Activated B cell treated with CpG ODN at 0.5 μM for 24 hours (primary cell): Measurements from ENCODE around the gene UGT8. TPM values are rescaled to one million over a fixed set of nuclear protein-coding genes. Genes with fewer than 3 reads are reported as not detected.
"Not testable (repeated sequence)": the region's sequence is repeated elsewhere in the genome, so short reads cannot be mapped to it uniquely, and the experiment has no call there.

Source experiments
- ATAC-seq: fragments of 200-7000 bp; cut with Tn5 transposase; one replicate; pipeline ENCODE4 v1.10.0; 2021; ENCODE audit warnings: low read depth, mild to moderate bottlenecking, moderate library complexity
- CTCF ChIA-PET: fragments of 350-600 bp; sonication (Branson Sonifier 250); formaldehyde crosslinking; loops from one replicate; lab custom pipeline; 2021; ENCODE audit warnings: antibody characterized with exemption; lab: Charles Lee
- POLR2A ChIA-PET: fragments of 350-600 bp; sonication (Branson Sonifier 250); formaldehyde crosslinking; loops from one replicate; lab custom pipeline; 2021; ENCODE audit warnings: antibody characterized with exemption; lab: Charles Lee
- DNase-seq: peaks from one replicate; pipeline ENCODE4 v3.0.0; 2022
- H3K27ac Mint-ChIP-seq: one replicate; pipeline ENCODE4 v1.8.0; 2020; ENCODE audit warnings: mixed read lengths
- H3K27me3 Mint-ChIP-seq: one replicate; pipeline ENCODE4 v1.8.0; 2021; ENCODE audit warnings: mixed read lengths
- H3K36me3 Mint-ChIP-seq: one replicate; pipeline ENCODE4 v1.8.0; 2021; ENCODE audit warnings: low read depth, mixed read lengths
- H3K4me1 Mint-ChIP-seq: one replicate; pipeline ENCODE4 v1.8.0; 2021; ENCODE audit warnings: mixed read lengths
- H3K4me3 Mint-ChIP-seq: one replicate; pipeline ENCODE4 v1.8.0; 2020; ENCODE audit warnings: mild to moderate bottlenecking, mixed read lengths
- H3K9me3 Mint-ChIP-seq: one replicate; pipeline ENCODE4 v1.8.0; 2020; ENCODE audit warnings: mixed read lengths
- intact Hi-C: fragments of 100-400 bp; cut with micrococcal nuclease; formaldehyde crosslinking; loops from one replicate; pipeline ENCODE4 v1.15.1; 2024
- total RNA-seq: library from RNA; stranded (reverse); gene quantifications from 2 replicates; pipeline ENCODE4 v1.2.3, GENCODE V29; 2022
- TF ChIP-seq, protein P1 (sequence below): fragments of 200-600 bp; IDR thresholded peaks from one replicate; pipeline ENCODE4 v1.8.0; 2022; ENCODE audit warnings: antibody characterized with exemption, mild to moderate bottlenecking

UGT8 gene
- total RNA-seq, 1 donor from 2014 or later, result 20.0 TPM

GRCh38 chr4:114668577-114668976, 70.0 kb downstream of the UGT8 start:
- Mint-ChIP-seq H3K27ac (no peak overlapping the region), H3K36me3 (peaks cover 62% of the 10 kb centered on the region), H3K4me3 (no peak overlapping the region), H3K27me3 (no peaks in the 10 kb centered on the region), H3K4me1 (peaks cover 24% of the 10 kb centered on the region), H3K9me3 (no peaks in the 10 kb centered on the region)
- TF ChIP-seq, protein P1, sequence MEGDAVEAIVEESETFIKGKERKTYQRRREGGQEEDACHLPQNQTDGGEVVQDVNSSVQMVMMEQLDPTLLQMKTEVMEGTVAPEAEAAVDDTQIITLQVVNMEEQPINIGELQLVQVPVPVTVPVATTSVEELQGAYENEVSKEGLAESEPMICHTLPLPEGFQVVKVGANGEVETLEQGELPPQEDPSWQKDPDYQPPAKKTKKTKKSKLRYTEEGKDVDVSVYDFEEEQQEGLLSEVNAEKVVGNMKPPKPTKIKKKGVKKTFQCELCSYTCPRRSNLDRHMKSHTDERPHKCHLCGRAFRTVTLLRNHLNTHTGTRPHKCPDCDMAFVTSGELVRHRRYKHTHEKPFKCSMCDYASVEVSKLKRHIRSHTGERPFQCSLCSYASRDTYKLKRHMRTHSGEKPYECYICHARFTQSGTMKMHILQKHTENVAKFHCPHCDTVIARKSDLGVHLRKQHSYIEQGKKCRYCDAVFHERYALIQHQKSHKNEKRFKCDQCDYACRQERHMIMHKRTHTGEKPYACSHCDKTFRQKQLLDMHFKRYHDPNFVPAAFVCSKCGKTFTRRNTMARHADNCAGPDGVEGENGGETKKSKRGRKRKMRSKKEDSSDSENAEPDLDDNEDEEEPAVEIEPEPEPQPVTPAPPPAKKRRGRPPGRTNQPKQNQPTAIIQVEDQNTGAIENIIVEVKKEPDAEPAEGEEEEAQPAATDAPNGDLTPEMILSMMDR, result no peak
- ChIA-PET POLR2A (no interaction called here), CTCF (interaction anchor here (1.6 kb wide), 1 partner anchor 281 kb away, joined by 4 read pairs; no protein-coding TSS in a partner anchor)
- intact Hi-C loops, result no loop called here
- no peak for ATAC-seq
- DNase-seq, result no peak

- ATAC-seq, DNase-seq, CTCF ChIA-PET, POLR2A ChIA-PET, H3K9me3 Mint-ChIP-seq, H3K27ac Mint-ChIP-seq, intact Hi-C loops, H3K27me3 Mint-ChIP-seq: not testable (repeated sequence)
- Mint-ChIP-seq H3K36me3 (peaks cover 52% of the 10 kb centered on the region), H3K4me1 (peaks cover 24% of the 10 kb centered on the region), H3K4me3 (peak overlapping the region; percentile 17)
Observed at GRCh38 chr4:114670733-114671132, 72.1 kb downstream of the UGT8 start.

- DNase-seq (no peak), ATAC-seq (no peak)
- Mint-ChIP-seq H3K27me3 (no peaks in the 10 kb centered on the region), H3K4me3 (no peak overlapping the region), H3K27ac (no peak overlapping the region), H3K36me3 (peaks cover 61% of the 10 kb centered on the region), H3K4me1 (peaks cover 24% of the 10 kb centered on the region), H3K9me3 (no peaks in the 10 kb centered on the region)
- intact Hi-C loops, result no loop called here
- TF ChIP-seq, protein P1, result no peak
- ChIA-PET POLR2A (no interaction called here), CTCF (no interaction called here)
Observed at GRCh38 chr4:114673306-114673705, 74.7 kb downstream of the UGT8 start.

- ChIA-PET POLR2A (no interaction called here), CTCF (no interaction called here)
- H3K36me3 Mint-ChIP-seq, result peaks cover 59% of the 10 kb centered on the region
- intact Hi-C loops, result no loop called here
- TF ChIP-seq, protein P1, result no peak
- H3K9me3 Mint-ChIP-seq, result no peaks in the 10 kb centered on the region
- H3K4me1 Mint-ChIP-seq, result peaks cover 24% of the 10 kb centered on the region
- H3K4me3 Mint-ChIP-seq, result no peak overlapping the region
- H3K27ac Mint-ChIP-seq, result no peak overlapping the region
- no peak for ATAC-seq
- H3K27me3 Mint-ChIP-seq, result no peaks in the 10 kb centered on the region
- DNase-seq, result no peak
Observed at GRCh38 chr4:114674080-114674479, 75.5 kb downstream of the UGT8 start.

DNA sequence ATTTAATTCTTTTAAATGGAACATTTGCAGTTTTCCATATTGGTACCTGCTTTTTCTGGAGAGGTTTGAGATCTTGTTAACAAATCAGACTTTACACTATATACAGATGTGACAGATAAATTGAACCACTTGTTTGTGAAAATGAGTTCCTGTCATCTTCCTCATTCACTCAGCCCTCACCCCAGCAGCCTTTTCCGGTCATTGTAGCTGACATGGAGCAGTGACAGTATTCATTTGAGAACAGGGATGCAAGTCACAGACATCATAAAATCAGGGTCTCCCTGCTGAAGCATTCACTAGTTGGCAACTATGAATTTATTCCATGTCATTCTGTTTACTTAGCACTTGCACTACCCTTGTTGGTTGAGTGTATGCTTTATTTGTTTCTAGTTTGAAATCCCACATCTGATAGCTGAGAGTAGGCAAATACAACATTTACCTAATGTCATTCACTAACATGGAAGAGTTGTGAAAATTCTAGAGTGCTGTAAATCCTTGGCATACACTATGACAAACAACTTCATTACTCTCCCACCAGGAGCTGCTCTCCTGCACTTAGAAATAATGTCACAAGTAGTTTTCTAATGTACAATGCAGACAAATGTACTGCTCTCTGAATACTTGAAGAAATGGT, 78.9 kb downstream of the UGT8 start:
- H3K4me1 Mint-ChIP-seq, result no peaks in the 10 kb centered on the region
- CTCF ChIA-PET, result no interaction called here
- H3K27ac Mint-ChIP-seq, result no peak overlapping the region

More for the DNA sequence above, 78.9 kb downstream of the UGT8 start:
- ATAC-seq, result no peak
- H3K9me3 Mint-ChIP-seq, result no peaks in the 10 kb centered on the region
- H3K4me3 Mint-ChIP-seq, result no peak overlapping the region
- POLR2A ChIA-PET, result no interaction called here
- TF ChIP-seq, protein P1, result no peak
- no peaks in the 10 kb centered on the region for H3K27me3 Mint-ChIP-seq
- peaks cover 41% of the 10 kb centered on the region for H3K36me3 Mint-ChIP-seq
- intact Hi-C loops, result no loop called here
- no peak for DNase-seq
